K562 (cell line): ENCODE results near the gene USP10. TPM values are rescaled to one million over a fixed set of nuclear protein-coding genes. Genes with fewer than 3 reads are reported as not detected.
A peak's percentile ranks its signal among the peaks of the same experiment; 100 is the strongest.

Source experiments
- CBX1 ChIP-seq: sonication (generic); IDR thresholded peaks from 2 replicates; pipeline ENCODE4 v1.6.1; 2016; ENCODE audit warnings: antibody characterized with exemption, low read depth, mild to moderate bottlenecking
- CCNT2 ChIP-seq: IDR thresholded peaks from 2 replicates; pipeline ENCODE4 v1.6.1; 2011; ENCODE audit warnings: borderline replicate concordance, low read depth, mild to moderate bottlenecking, moderate library complexity, mixed read lengths, low read length; ENCODE audit not compliant: insufficient read length; ENCODE audit errors: extremely low read depth
- DACH1 ChIP-seq: fragments of 450-650 bp; IDR thresholded peaks from 2 replicates; pipeline ENCODE4 v1.6.1; 2018; ENCODE audit not compliant: partially characterized antibody
- ELF1 ChIP-seq: fragments of 200-800 bp; sonication (Bioruptor generic); IDR thresholded peaks from 2 replicates; pipeline ENCODE4 v1.6.1; 2016; ENCODE audit warnings: missing genetic modification characterization, missing compliant biosample characterization
- HDGF ChIP-seq: fragments of 450-650 bp; IDR thresholded peaks from 2 replicates; pipeline ENCODE4 v1.6.1; 2016
- MXD1 ChIP-seq: fragments of 250-450 bp; sonication (Bioruptor Pico); IDR thresholded peaks from 2 replicates; pipeline ENCODE4 v1.8.0; 2021; ENCODE audit warnings: borderline replicate concordance, mild to moderate bottlenecking, moderate library complexity; ENCODE audit not compliant: poor library complexity, severe bottlenecking
- NCOA6 ChIP-seq: fragments of 450-650 bp; IDR thresholded peaks from 2 replicates; pipeline ENCODE4 v1.6.1; 2017; ENCODE audit warnings: mild to moderate bottlenecking
- NFE2L1 ChIP-seq: fragments of 450-650 bp; IDR thresholded peaks from 2 replicates; pipeline ENCODE4 v1.6.1; 2016; ENCODE audit warnings: missing genetic modification characterization, low read depth, mild to moderate bottlenecking, missing compliant biosample characterization, moderate library complexity, borderline replicate concordance
- PHF8 ChIP-seq: fragments of 200-600 bp; sonication (generic); IDR thresholded peaks from 2 replicates; pipeline ENCODE4 v1.6.1; 2012; ENCODE audit warnings: mixed run types, mild to moderate bottlenecking, inconsistent platforms, low read length, moderate library complexity, borderline replicate concordance
- PTRF ChIP-seq: fragments of 450-650 bp; IDR thresholded peaks from 2 replicates; pipeline ENCODE4 v1.6.1; 2016; ENCODE audit warnings: mild to moderate bottlenecking, missing genetic modification characterization, missing compliant biosample characterization
- SFPQ ChIP-seq: fragments of 200-400 bp; formaldehyde crosslinking; IDR thresholded peaks from 2 replicates; pipeline ENCODE4 v1.6.1; 2017; ENCODE audit warnings: mild to moderate bottlenecking, low read depth, low read length, moderate library complexity
- SMAD3 ChIP-seq: fragments of 450-650 bp; formaldehyde crosslinking; conservative IDR thresholded peaks from 2 replicates; pipeline ENCODE4 v1.4.0; 2020; ENCODE audit warnings: mild to moderate bottlenecking
- SREBF2 ChIP-seq: sonication (generic); formaldehyde crosslinking; IDR thresholded peaks from 2 replicates; pipeline ENCODE4 v1.4.0; 2020; ENCODE audit warnings: mild to moderate bottlenecking, missing genetic modification reagents
- TAF9B ChIP-seq: fragments of 450-650 bp; IDR thresholded peaks from 2 replicates; pipeline ENCODE4 v1.6.1; 2018; ENCODE audit warnings: mild to moderate bottlenecking; ENCODE audit not compliant: partially characterized antibody
- TEAD1 ChIP-seq, 2 experiments: fragments of 450-650 bp in 1 of 2; sonication (generic) in 1 of 2; formaldehyde crosslinking; IDR thresholded peaks; 2 replicates each; pipeline versions ENCODE4 v1.4.0 to v1.8.0; 2020 to 2022; ENCODE audit warnings: mild to moderate bottlenecking in 2 of 2, missing genetic modification reagents in 1 of 2
- UBTF ChIP-seq, 2 experiments: IDR thresholded peaks; 2 replicates each; pipeline ENCODE4 v1.6.1; 2012; ENCODE audit warnings: improper control_type of control experiment in 2 of 2, low read depth in 2 of 2, low read length in 2 of 2, borderline replicate concordance in 1 of 2
- XRCC4 ChIP-seq: IDR thresholded peaks from one replicate; pipeline ENCODE4 v1.6.1; 2011; ENCODE audit not compliant: insufficient read depth, insufficient read length; ENCODE audit errors: extremely low read depth
- ZBTB43 ChIP-seq: sonication (generic); formaldehyde crosslinking; IDR thresholded peaks from 2 replicates; pipeline ENCODE4 v1.8.0; 2023; ENCODE audit warnings: mild to moderate bottlenecking, missing genetic modification reagents
- ZNF449 ChIP-seq: fragments of 250-450 bp; sonication (Bioruptor Pico); IDR thresholded peaks from 2 replicates; pipeline ENCODE4 v1.8.0; 2022; ENCODE audit warnings: moderate library complexity, mild to moderate bottlenecking, inconsistent platforms
- ZNF586 ChIP-seq: fragments of 450-650 bp; formaldehyde crosslinking; conservative IDR thresholded peaks from 2 replicates; pipeline ENCODE4 v1.4.0; 2020; ENCODE audit warnings: mild to moderate bottlenecking, moderate library complexity
- polyA plus RNA-seq, 8 experiments: library from polyadenylated mRNA; depleted of rRNA in 4 of 8; stranded (reverse) in 5 of 8; unstranded in 3 of 8; fragments of >200 nt; fragmentation: Nextera tagmentation in 2 of 8; fragmentation: Illumina TruSeq in 1 of 8; extraction: Ambion mirVana in 2 of 8; extraction: Trizol in 1 of 8; gene quantifications; 2 replicates each; pipeline versions ENCODE4 v1.2.1 to v1.2.3, GENCODE V29; 2011 to 2014; ENCODE audit warnings: inconsistent platforms in 1 of 8, missing spikeins in 1 of 8
- total RNA-seq, 7 experiments: library from RNA; depleted of rRNA in 6 of 7; stranded (reverse); fragments of >200 nt in 6 of 7; fragmentation: Illumina TruSeq in 2 of 7; extraction: Trizol in 2 of 7; gene quantifications; 2 replicates each; pipeline versions ENCODE4 v1.2.1 to v1.2.3, GENCODE V29; 2011 to 2021; ENCODE audit warnings: low replicate concordance in 1 of 7

Gene USP10
- total and polyA plus RNA-seq, 9 of the 15 experiments (the other 6 are each of a cell fraction or from before 2014, with no cell fraction given): 61.7 to 197 (median 116) TPM

- no peak for TF ChIP-seq SMAD3
- no peak for TF ChIP-seq SFPQ
- TF ChIP-seq DACH1: no peak
- TF ChIP-seq CBX1: no peak
- no peak for TF ChIP-seq ZNF449 (CRISPR knock-in tag)
- TF ChIP-seq NCOA6: no peak
- 0 out of 4 replicates have a peak, but pooled peaks of 1 of the 2 experiments have one; percentile 42 for TF ChIP-seq TEAD1 (CRISPR knock-in tag; IDR thresholded peaks at IDR 0.05)
- TF ChIP-seq ZNF586: no peak
- TF ChIP-seq ZBTB43 (CRISPR knock-in tag): no peak
- TF ChIP-seq NFE2L1 (tag): no peak
- TF ChIP-seq HDGF: no peak
- no peak for TF ChIP-seq TAF9B
- TF ChIP-seq MXD1: no peak
- peak; percentile 52; the same call in 1 of the 2 replicates for TF ChIP-seq PHF8
- peak; percentile 42 for TF ChIP-seq CCNT2
- no peak for TF ChIP-seq PTRF (tag)
- TF ChIP-seq ELF1 (tag): no peak
- no peak for TF ChIP-seq UBTF (IDR thresholded peaks at IDR 0.05; ENCODE audit: borderline replicate concordance in 1 of 2, low read depth in 2 of 2, low read length in 2 of 2)
- TF ChIP-seq SREBF2 (CRISPR knock-in tag): no peak
- TF ChIP-seq XRCC4: no peak
Measured at GRCh38 chr16:84819644-84820304, 120.0 kb downstream of the USP10 start, which contains the start of gene CRISPLD2 (continued).
